ENCODE results near the gene RNF207.

DNA sequence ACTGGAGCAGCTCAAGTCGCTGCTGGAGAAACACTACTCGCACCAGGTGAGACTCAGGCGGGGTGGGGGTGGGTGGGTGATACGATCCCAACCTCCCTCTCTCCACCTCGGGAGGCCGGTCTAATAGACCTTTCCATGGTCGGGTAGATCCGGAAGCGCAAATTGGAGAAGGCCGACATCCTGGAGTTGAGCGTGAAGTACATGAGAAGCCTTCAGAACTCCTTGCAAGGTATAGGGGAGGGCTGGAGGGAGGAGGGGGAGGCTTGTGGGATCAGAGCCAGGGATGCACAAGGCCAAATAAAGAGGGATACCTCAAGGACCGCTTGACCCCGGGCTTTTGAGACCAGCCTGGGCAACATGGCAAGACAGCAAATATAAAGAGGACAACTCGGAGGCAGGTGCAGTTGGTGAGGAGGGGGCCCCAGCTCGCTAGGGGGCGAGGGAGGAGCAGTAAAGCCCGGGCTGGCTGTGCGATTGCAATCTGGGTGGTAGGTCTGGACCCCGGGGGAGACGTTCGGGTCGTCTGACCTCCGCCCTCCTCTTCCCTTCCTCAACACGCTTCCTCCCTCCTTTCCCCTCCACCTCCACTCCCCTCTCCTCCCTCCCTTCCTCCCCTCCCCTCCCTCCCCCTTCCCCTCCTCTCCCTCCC, 38.6 kb downstream of the RNF207 start:
- TF ChIP-seq CTCF (conservative IDR thresholded peaks at IDR 0.05; ENCODE audit: low read length) = no peak
- TF ChIP-seq EZH2phosphoT487 (IDR thresholded peaks at IDR 0.05; ENCODE audit: borderline replicate concordance) = no peak

Measured in Loucy (cell line).